ENCODE data around the gene MYH9.

GRCh38 chr22:36302439-36303114 lies 85.2 kb downstream of the MYH9 start:
- no peak for TF ChIP-seq CTCF (IDR thresholded peaks at IDR 0.05)
- no peak for TF ChIP-seq POLR2A (IDR thresholded peaks at IDR 0.05)

Measured in Peyer's patch (tissue), 4 donors.